ENCODE data around the gene KANK4.

Gene KANK4

GRCh38 chr1:62304515-62304914, 14.7 kb downstream of the KANK4 start:
- no peak for DNase-seq

DNA sequence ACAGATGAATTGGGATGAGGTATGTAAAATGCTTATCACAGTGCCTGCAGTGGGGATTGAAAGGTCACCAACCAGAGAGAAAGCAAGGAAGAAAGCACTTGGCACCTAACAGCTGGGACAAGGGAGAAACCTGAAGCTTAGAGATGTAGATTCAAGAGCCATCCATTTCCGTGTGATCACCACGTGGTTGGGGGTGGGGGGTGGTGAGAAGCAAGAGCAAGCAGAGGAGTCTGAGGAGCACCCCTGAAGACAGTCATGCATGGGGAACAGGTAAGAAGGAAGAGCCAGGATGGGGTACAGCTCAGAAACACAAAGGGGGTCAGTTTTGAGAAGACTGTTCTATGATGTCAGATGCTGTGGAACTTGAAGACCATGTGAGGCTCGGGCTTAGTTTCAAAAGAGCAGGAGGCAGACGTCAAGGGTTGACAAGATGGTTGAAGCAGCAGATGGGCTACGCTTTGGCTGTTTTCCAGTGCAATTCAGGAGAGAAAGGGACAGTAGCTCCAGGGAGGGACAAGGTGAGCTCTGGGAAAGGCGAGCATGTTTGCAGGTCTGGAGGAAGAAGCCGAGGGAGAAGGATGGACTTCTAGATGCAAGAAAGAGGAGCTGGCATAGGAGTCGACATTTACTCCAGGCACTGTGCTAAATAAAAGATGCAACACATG, 17.4 kb downstream of the KANK4 start:
- DNase-seq, result no peak

- no peak for DNase-seq
Measured at GRCh38 chr1:62299426-62300200, 19.6 kb downstream of the KANK4 start.

DNA sequence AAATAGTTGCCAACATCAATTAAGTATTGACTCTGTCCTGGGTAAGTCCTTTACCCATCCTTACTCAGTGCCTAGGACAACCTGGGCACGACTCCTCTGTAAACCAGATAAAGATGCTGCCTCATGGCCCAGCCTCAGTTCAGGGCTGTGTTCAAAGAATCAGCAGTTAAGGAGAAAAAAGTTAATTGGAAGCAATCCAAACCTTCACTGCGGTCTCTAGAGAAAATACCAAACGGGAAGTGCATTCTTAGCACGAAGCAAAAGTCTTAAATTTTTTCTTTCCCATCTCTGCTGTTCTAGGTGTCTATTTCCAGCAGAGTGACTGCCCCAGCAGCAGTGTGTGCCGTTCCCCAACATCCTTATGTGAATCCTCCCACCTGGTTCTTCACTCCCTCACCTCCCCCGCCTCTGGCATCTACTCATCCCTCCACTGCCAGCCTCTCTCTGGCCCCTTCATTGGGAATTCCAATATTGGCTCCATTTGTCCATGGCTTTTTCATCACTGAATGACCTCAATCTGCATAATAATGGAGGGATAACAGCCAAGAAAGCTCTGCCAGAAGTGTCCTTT, 23.2 kb downstream of the KANK4 start:
- no peak for DNase-seq

- DNase-seq, result no peak
Measured at GRCh38 chr1:62294261-62294660, 25.0 kb downstream of the KANK4 start.

DNA sequence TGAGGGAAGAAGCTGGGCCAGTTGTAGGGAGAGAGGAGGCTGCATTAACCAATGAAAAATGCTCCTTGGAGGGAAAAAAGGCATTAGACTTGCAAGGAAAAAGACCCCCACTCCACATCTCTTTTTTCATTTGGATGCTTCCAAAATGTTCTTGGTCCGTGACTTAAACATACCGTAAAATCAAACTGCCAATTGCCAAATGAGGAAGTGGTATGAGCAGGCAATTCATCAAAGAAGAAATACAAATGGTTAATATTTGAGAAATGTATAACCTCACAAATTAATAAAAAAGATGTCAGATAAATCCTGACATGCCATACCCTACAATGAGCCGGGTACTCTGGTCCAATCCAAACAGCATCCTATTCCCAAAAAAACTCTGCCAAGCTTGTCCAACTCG, 30.6 kb downstream of the KANK4 start:
- no peak for DNase-seq

DNA sequence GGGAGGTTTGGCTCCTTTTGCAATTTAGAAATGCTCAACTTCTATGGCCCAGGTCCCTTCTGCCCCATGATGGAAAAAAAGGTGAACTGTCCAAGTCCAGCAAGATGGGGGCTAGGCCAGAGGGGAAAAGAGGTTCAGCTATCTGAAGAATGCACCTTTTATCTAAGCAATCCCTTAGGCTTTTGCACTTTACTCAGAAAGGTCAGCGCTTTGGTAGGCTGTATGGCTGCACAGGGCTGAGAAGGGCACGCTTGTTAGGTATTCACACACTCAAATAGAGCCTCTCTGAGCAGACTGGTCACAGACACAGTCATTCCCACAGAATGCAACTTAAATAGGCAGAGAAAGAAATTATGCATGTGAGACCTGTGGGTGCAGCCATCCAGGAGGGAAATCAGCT, 31.0 kb downstream of the KANK4 start:
- DNase-seq, result no peak

- DNase-seq, result no peak
Measured at GRCh38 chr1:62286786-62287224, 32.4 kb downstream of the KANK4 start.

DNA sequence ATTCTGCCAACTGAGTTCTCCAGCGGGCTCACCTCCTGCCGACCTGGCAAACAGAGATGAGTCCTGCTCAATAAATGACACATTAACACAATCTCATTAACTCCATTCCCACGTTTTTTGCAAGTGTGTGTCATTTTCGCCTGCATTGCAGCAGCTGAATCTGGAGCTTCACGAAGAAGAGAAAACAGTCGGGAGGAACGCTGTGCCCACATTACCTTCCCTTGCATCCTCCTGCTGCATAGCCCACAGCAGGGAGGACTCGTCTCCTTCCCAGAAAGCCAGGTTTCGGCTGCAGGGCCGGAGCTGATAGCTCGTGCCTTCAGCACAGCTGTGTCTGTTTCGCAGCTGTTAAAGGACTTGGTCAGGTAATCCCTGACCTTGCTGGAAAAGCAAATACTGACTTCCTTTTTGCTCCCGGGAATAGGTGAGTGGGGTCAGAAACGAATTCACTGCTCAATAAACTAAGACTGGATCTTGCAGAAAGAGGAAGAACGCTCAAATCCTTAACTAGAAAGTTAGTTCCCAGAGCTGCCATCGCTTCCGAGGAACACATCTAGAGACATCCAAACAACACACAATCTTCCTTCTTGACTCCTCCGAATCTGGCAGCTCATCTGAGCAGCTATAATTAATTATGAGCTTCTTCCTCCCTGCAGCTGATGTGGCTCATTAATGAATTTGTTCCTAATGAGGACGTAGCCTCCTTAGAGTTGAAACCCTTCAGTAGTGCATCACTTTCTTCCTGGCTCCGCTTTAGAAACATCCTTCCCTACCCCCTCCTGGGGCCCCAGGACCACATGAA, 33.0 kb downstream of the KANK4 start:
- DNase-seq, result no peak

DNA sequence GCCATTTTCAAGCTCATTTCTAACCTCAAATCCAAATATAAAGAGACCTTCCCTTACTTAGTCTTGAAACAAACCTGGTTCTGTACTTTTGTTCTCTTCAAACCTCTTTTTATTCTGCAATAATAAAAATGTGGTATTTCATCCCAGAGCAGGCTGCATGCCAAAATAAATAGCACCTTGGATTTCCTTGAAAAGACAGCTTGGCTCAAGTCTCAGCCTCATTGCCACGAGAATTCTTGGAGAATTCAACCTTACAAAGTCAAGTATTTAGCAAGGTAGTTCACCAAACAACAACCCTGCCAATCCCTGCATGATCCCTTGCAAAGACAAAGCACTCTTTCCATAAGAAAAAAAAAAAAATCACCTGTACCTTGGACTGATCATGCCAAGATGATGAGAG, 33.8 kb downstream of the KANK4 start:
- no peak for DNase-seq

DNA sequence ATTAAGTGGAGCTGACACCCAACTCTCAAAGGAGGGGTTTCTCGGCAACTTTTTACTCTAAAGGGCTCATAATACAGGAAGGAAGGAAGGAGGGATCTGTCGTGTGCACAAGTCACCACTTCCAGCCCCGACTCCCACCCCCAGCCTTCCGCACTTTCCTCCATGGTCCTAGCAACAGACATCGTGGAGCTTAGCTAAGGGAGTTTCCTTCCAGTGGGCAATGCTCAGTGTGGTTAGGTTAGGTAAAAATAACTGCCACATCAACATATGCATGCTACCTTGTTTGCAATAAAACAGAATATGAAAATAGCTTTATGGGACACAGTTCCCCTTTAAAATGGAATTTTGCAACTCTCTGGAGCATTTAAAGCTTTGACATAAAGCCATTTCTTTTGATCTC, 35.2 kb downstream of the KANK4 start:
- no peak for DNase-seq

DNA sequence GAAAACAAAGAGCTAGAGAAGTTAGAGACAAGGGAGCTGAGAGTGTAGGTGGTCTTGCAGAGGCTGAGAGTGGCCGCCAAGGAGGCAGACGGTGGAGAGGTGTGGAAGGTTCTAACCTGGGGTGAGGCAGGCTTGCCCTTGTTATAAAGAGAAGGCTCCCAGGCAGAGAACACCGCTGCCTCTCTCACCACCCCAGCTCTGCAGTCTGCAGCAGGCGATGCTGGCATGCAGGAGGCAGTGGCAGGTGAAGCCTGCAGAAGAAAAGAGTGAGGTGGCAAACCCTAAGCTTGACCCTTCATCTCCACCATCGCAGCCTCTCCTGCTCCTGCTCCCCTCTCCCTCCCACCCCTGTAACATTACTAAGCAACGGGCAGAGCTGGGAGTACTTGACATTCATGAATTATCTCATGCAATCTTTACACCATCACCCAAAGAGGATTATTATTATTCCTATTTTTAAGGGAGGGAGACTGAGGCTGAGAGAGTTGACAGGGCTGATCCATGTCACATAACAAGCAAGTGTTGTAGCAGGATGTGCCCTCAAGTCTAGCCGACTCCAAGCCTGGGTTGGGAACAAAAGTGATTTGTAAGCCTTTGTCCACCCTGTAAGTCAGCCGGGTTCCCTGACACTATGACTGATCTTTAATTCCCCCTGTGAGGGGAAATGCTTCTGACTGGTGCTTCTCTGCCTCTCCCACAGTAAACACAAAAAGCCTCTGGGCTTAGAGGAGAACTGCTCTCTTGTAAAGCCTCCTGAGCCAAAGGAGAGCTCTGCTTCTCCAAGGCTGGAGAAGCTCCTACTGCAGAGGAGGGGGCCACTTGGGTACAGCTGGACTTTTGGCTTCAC, 36.1 kb downstream of the KANK4 start:
- no peak for DNase-seq

GRCh38 chr1:62281922-62282555, 37.2 kb downstream of the KANK4 start:
- DNase-seq, result no peak

- DNase-seq, result no peak
Measured at GRCh38 chr1:62280960-62281465, 38.2 kb downstream of the KANK4 start.

GRCh38 chr1:62280150-62280549, 39.1 kb downstream of the KANK4 start:
- DNase-seq, result no peak

- DNase-seq, result no peak
Measured at GRCh38 chr1:62276791-62277190, 42.4 kb downstream of the KANK4 start.

GRCh38 chr1:62274496-62275485, 44.4 kb downstream of the KANK4 start:
- DNase-seq, result no peak

- DNase-seq, result no peak
Measured at GRCh38 chr1:62273953-62274352, 45.3 kb downstream of the KANK4 start.

DNA sequence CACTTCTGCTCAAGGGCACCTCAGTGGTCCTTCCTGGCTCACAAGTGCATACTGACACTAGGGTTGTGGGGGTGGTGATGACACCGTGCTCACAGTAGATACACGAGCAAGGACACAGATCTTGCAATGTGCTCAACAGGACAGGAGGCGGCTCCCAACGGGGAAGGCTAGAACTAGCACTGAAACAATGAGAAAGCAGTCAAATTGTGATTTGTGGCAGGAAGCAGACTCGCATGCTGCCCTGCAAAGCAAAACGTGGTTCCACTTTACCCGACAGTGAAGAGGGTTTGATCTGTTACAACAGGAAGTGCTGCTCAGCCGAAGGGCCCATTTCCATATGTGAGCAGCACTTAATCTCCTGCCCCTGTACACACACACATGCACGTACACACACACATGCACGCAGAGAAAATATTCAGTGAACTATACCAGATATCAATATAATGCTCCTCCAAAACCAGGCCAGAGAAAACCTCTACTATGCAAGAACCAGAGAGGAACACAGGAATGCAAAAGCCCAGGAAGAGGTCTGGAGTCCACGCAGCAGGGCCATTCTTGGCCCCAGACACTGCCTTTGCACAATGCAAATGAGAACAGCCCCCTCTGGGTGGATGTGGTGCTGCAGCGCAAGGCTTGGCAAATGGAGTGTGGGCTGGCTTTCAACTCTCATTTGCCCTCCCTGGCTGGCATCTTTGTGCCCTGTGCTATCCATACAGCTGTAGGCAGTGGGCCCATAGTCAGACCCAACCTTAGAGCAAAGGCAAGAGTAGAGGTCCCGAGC, 47.1 kb downstream of the KANK4 start:
- no peak for DNase-seq

DNA sequence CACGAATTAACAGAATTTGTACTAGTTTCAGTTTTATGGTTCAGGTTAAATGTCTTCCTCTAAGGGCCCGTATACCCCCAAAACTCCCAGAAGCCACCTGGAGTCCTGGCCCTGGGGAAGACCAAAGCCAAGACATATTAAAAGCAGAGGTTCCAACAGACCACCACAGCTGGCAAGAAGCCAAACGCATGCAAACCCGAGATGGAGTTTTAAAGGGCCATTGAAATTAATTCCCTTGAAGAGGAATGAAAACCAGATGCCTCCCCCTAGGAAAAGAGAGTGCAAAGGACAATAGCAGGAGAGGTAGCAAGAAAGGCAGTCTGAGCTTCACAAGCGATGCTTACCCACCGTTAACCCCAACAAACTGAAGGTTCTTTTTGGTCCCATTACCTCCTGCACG, 48.1 kb downstream of the KANK4 start:
- no peak for DNase-seq
